Bronchial epithelial cell (primary cell): Measurements from ENCODE around the gene COMP. TPM values are rescaled to one million over a fixed set of nuclear protein-coding genes. Genes with fewer than 3 reads are reported as not detected.

Experiments used
- DNase-seq: peaks from one replicate; pipeline ENCODE4 v3.0.0-alpha.2; 2010; ENCODE audit warnings: low read depth
- FAIRE-seq: peaks from 2 replicates; lab custom pipeline; 2011; peaks lifted over from hg19 to GRCh38; lab: Jason Lieb, UNC
- H3K27me3 ChIP-seq: 2 replicates; pipeline ENCODE4 v1.5.1; 2011; ENCODE audit warnings: low read length; ENCODE audit not compliant: control insufficient read depth, insufficient read depth
- H3K36me3 ChIP-seq: 2 replicates; pipeline ENCODE4 v1.5.1; 2011; ENCODE audit warnings: low read length; ENCODE audit not compliant: control insufficient read depth, insufficient read depth
- H3K4me3 ChIP-seq: 2 replicates; pipeline ENCODE4 v1.5.1; 2011; ENCODE audit warnings: mild to moderate bottlenecking, low read depth, low read length, control low read depth
- total RNA-seq: library from RNA; depleted of rRNA; stranded (reverse); fragments of >200 nt; gene quantifications from 2 replicates; pipeline ENCODE4 v1.2.1, GENCODE V29; 2014
- TF ChIP-seq, protein P1 (sequence below): IDR thresholded peaks from 2 replicates; pipeline ENCODE4 v1.5.1; 2011; ENCODE audit warnings: mild to moderate bottlenecking, moderate library complexity, low read length, control low read depth, inconsistent platforms; ENCODE audit not compliant: insufficient read depth, severe bottlenecking

COMP gene
- total RNA-seq, 1 donor from 2014 or later, result not detected

DNA sequence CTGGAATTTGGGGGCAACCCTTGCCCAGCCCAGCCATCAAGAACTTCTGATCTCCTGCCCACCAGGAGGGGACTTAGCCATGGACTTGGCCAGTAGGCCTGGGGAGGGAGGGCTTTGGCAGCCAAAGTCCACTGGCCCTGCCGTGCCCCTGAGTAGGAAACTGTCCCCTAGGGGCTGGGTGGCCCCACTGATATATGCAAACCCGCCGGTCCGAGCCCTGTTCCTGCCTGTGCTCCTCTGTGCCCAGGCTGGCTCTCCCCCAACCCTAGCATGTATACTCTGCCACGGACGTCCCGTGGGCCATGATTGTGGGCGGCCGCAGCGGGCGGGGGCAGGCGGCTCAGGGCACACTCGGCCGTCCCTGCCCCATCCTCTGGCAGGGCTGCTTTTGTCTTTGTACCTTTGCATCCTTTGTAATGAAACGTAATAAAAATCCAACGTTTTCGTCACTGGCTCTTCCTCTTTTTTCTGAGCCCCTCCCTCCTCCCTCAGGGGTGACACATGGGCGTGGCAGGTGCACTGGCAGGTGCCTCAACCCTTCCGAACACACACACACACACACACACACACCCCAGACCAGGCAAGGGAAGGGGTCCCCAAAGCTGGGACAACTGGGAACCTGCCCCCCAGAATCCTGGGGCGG lies 9.1 kb downstream of the COMP start:
- TF ChIP-seq, protein P1, sequence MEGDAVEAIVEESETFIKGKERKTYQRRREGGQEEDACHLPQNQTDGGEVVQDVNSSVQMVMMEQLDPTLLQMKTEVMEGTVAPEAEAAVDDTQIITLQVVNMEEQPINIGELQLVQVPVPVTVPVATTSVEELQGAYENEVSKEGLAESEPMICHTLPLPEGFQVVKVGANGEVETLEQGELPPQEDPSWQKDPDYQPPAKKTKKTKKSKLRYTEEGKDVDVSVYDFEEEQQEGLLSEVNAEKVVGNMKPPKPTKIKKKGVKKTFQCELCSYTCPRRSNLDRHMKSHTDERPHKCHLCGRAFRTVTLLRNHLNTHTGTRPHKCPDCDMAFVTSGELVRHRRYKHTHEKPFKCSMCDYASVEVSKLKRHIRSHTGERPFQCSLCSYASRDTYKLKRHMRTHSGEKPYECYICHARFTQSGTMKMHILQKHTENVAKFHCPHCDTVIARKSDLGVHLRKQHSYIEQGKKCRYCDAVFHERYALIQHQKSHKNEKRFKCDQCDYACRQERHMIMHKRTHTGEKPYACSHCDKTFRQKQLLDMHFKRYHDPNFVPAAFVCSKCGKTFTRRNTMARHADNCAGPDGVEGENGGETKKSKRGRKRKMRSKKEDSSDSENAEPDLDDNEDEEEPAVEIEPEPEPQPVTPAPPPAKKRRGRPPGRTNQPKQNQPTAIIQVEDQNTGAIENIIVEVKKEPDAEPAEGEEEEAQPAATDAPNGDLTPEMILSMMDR, result no peak
- Histone ChIP-seq H3K4me3 (no peak overlapping the region), H3K27me3 (peaks cover 4% of the 10 kb centered on the region), H3K36me3 (no peaks in the 10 kb centered on the region)
- no peak for FAIRE-seq
- no peak for DNase-seq

DNA sequence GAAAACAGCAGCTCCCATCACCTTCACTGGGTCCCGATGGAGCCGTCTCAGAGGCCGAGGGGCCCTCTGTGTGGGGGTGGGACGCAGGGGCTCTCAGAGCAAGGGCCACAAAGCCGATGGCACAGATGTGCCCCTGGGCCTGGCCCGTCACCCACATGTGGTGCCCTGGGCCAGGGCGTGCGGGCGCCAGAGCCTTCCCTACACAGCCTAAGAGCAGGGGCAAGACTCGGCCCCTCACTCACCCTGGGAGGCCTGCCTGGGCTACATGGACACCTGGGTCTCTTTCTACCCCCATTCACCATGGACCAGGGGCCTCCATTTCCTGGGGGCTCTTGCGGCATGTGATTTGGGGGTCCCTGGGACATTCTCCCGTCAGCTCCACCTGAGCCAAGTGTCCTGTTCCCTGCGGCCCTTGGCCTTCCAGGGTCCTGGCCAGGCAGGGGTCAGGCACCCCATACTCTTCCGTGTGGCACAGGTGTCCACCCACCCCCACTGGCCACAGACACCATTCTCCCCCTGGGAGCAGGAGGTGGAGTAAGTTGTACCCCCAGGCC lies 10.0 kb downstream of the COMP start:
- Histone ChIP-seq H3K36me3 (no peaks in the 10 kb centered on the region), H3K4me3 (no peak overlapping the region), H3K27me3 (peaks cover 2% of the 10 kb centered on the region)
- TF ChIP-seq, protein P1, result no peak
- FAIRE-seq, result no peak
- DNase-seq, result no peak

DNA sequence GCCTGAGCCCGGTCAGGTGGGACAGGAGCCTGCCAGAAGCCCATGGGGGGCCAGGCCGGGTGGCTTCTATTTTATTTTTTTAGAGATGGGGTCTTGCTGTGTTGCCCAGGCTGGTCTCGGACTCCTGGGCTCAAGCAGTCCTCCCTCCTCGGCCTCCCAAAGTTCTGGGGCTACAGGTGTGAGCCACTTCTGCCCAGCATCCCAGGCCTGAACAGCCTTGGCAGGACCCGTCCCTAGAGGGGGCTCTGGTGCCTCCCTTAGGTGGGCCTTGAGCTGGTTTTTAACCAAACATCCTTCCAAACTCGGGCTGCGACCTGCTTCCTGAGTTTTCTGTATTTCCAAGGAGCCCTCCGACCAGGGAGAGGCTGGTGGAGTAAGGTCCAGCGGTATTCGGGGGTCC lies 10.5 kb downstream of the COMP start:
- Histone ChIP-seq H3K4me3 (no peak overlapping the region), H3K27me3 (peaks cover 2% of the 10 kb centered on the region), H3K36me3 (no peaks in the 10 kb centered on the region)
- TF ChIP-seq, protein P1, result no peak
- FAIRE-seq (no peak), DNase-seq (no peak)

DNA sequence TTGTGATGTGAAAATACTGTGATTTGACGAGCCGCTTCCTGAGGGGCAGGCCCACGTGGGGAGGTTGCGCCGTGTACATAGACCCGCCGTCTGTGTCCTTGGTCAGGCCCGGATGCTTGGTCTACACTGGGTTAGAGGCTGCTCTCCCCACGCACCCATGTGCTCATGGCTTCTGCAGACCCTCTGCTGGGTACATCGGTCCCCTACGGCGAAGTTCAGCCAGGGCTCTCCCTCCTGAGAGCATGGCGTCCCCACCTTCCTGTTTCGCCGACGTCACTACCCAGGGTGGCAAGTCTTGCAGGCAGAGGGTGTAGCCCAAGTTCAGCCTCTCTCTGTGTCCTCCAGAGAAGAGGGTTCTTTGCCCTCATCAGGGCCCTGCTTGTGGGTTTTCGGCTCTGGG lies 11.0 kb downstream of the COMP start:
- H3K36me3 ChIP-seq, result no peaks in the 10 kb centered on the region
- TF ChIP-seq, protein P1, result no peak
- H3K27me3 ChIP-seq, result peaks cover 2% of the 10 kb centered on the region
- FAIRE-seq (no peak), DNase-seq (no peak)
- H3K4me3 ChIP-seq, result no peak overlapping the region

DNA sequence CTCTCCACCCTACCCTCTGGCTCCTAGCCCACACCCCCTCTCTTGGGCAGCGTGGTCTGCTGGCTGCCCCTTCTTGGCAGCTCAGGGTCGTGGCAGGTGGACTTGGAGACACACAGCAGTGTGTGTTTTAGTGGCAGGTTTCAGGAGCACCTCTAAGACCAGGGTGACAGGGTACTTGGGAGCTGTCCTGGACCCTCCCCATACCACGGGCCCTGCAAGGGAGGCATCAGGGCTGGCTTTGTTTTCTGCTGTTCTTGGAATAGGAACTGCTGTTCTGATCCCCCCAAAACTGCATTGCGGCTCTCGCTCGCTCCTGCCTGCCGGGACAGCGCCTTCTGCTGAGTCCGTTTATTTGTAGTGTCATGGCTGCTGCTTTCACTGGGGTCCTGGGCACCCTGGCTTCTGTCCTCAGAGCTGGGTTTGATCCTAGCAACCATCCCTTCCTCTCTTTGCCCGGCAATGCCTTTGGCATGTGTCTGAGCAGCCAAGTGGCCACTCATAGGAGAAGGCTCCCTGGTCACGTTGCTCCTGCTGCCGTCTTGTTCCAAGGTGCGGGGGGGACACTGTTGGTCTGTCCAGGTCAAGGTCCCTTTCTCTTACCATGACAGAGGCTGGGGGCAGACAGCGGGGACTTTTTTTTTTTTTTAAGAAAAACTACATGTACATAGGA lies 12.1 kb downstream of the COMP start:
- no peak overlapping the region for H3K4me3 ChIP-seq
- TF ChIP-seq, protein P1, result no peak
- H3K27me3 ChIP-seq, result no peaks in the 10 kb centered on the region
- FAIRE-seq, result no peak
- H3K36me3 ChIP-seq, result no peaks in the 10 kb centered on the region
- DNase-seq, result no peak
